Uterus (tissue), 4 donors: ENCODE data around the gene PLEKHG2. TPM values are rescaled to one million over a fixed set of nuclear protein-coding genes. Genes with fewer than 3 reads are reported as not detected.
"Not testable (repeated sequence)": the region's sequence is repeated elsewhere in the genome, so short reads cannot be mapped to it uniquely, and the experiment has no call there.

Experiments
- DNase-seq, 2 donors: peaks; one replicate each; pipeline ENCODE4 v3.0.0-alpha.2; 2019 to 2020
- H3K27ac ChIP-seq, 2 donors: fragments of 200-600 bp; sonication (generic); 1 replicate in 1 of 2; 2 replicates in 1 of 2; pipeline ENCODE4 v1.5.1; 2016 to 2018
- H3K27me3 ChIP-seq, 2 donors: fragments of 200-600 bp; sonication (generic); one replicate each; pipeline ENCODE4 v1.5.1; 2018 to 2019; ENCODE audit warnings: control low read depth in 1 of 2
- H3K36me3 ChIP-seq, 2 donors: fragments of 200-600 bp; sonication (generic); one replicate each; pipeline ENCODE4 v1.5.1; 2019; ENCODE audit warnings: control low read depth in 1 of 2
- H3K4me1 ChIP-seq, 2 donors: fragments of 200-600 bp; sonication (generic); one replicate each; pipeline ENCODE4 v1.5.1; 2018 to 2019; ENCODE audit warnings: control low read depth in 1 of 2
- H3K4me3 ChIP-seq, 2 donors: fragments of 200-600 bp; sonication (generic); 1 replicate in 1 of 2; 2 replicates in 1 of 2; pipeline ENCODE4 v1.5.1; 2018 to 2019; ENCODE audit warnings: mild to moderate bottlenecking in 1 of 2
- H3K9me3 ChIP-seq, 2 donors: fragments of 200-600 bp; sonication (generic); one replicate each; pipeline ENCODE4 v1.5.1; 2019; ENCODE audit warnings: control low read depth in 1 of 2
- POLR2A ChIP-seq, 2 donors: fragments of 450-650 bp; IDR thresholded peaks; one replicate each; pipeline ENCODE4 v1.6.1; 2016; ENCODE audit warnings: antibody characterized with exemption in 2 of 2, mild to moderate bottlenecking in 1 of 2, moderate library complexity in 1 of 2
- intact Hi-C: fragments of 100-400 bp; cut with DNase I; formaldehyde crosslinking; loops from one replicate; pipeline ENCODE4 v1.15.1; 2023; ENCODE audit warnings: low total_unique reads
- total RNA-seq, 4 donors: library from RNA; depleted of rRNA in 3 of 4; stranded (reverse); fragments of >200 nt in 3 of 4; gene quantifications; one replicate each; pipeline versions ENCODE4 v1.1.0 to v1.2.4, GENCODE V29; 2014 to 2023
- TF ChIP-seq, protein P1 (sequence below), 4 experiments: fragments of 200-600 bp in 2 of 4; fragments of 450-650 bp in 2 of 4; sonication (generic) in 2 of 4; IDR thresholded peaks; one replicate each; pipeline ENCODE4 v1.5.1; 2016 to 2019; ENCODE audit warnings: antibody characterized with exemption in 4 of 4, mild to moderate bottlenecking in 2 of 4, moderate library complexity in 1 of 4
- donor health status: DM: yes; HTN: yes; CAD: no.

Gene PLEKHG2
- total RNA-seq, 4 donors from 2014 or later, result 5.1 to 120 (median 21.6) TPM

DNA sequence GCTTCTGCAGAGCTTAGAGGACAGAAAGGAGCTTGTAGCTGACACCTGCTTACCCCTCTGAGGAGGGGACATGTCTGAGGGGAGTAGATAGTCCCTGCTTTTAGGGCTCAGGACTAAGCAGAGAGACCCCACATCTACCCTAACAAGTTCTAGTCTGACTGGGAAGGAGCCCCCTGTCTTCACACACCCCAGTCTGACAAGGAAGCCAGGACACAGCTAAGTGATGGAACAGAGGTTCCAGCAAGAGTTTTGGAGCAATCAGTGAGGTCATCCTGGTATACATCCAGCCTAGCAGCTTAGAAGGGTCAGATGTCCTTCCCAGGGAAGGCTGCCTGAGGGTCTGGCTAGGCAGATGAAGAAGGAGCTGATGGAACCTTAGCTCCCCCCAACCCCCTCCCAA lies 36.5 kb upstream of the PLEKHG2 start:
- Histone ChIP-seq H3K9me3 (no peaks in the 10 kb centered on the region), H3K4me1 (peaks cover 3 to 17% of the 10 kb centered on the region in 2 donors), H3K36me3 (no peaks in the 10 kb centered on the region), H3K27ac (no peak overlapping the region), H3K27me3 (no peaks in the 10 kb centered on the region), H3K4me3 (no peak overlapping the region)
- intact Hi-C loops, result no loop called here
- TF ChIP-seq POLR2A (IDR thresholded peaks at IDR 0.05), result no peak
- no peak for DNase-seq

DNA sequence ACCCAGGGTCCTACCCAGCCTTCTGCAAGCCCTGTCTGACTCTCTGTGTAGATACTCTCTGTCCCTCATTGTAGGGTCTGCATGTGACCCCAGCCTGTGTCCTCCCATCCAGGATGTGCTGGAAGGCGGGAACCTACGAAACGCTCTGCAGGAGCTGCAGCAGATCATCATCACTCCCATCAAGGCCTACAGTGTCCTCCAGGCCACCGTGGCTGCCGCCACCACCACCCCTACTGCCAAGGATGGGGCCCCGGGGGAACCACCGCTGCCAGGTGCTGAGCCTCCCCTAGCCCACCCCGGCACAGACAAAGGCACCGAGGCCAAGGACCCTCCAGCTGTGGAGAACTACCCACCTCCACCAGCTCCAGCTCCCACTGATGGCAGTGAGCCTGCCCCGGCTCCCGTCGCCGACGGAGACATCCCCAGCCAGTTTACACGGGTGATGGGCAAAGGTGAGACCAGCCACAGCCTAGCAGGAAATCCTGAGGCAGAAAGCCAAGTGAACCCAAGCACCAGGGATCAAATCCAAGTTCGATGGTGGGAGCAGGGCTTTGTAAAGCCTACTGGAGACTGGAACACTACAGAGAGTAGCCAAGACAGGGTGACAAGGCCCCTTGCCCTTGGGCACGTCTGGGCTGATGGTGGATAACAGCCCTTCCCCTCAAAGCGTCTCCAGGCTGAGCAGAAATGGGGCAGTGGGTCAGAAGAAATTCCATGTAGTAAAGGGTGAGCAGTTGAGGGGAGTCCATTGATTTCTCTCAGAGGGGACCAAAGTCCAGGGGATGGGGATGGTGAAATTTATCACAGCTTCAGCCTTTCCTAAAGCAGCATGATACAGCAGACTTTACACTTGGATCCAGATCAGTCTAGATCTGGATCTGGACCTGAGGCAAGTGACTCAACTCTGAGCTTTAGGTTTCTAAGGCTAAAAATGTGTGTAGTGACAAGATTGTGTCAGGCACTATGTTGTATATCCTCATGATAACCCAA lies 34.8 kb upstream of the PLEKHG2 start:
- no peak for DNase-seq
- Histone ChIP-seq H3K4me1 (peaks cover 2 to 10% of the 10 kb centered on the region in 2 donors), H3K27me3 (no peaks in the 10 kb centered on the region), H3K27ac (no peak overlapping the region), H3K36me3 (no peaks in the 10 kb centered on the region), H3K9me3 (no peaks in the 10 kb centered on the region), H3K4me3 (no peak overlapping the region)
- intact Hi-C loops, result no loop called here
- TF ChIP-seq, protein P1, sequence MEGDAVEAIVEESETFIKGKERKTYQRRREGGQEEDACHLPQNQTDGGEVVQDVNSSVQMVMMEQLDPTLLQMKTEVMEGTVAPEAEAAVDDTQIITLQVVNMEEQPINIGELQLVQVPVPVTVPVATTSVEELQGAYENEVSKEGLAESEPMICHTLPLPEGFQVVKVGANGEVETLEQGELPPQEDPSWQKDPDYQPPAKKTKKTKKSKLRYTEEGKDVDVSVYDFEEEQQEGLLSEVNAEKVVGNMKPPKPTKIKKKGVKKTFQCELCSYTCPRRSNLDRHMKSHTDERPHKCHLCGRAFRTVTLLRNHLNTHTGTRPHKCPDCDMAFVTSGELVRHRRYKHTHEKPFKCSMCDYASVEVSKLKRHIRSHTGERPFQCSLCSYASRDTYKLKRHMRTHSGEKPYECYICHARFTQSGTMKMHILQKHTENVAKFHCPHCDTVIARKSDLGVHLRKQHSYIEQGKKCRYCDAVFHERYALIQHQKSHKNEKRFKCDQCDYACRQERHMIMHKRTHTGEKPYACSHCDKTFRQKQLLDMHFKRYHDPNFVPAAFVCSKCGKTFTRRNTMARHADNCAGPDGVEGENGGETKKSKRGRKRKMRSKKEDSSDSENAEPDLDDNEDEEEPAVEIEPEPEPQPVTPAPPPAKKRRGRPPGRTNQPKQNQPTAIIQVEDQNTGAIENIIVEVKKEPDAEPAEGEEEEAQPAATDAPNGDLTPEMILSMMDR (IDR thresholded peaks at IDR 0.05), result no peak
- no peak for TF ChIP-seq POLR2A (IDR thresholded peaks at IDR 0.05)

DNA sequence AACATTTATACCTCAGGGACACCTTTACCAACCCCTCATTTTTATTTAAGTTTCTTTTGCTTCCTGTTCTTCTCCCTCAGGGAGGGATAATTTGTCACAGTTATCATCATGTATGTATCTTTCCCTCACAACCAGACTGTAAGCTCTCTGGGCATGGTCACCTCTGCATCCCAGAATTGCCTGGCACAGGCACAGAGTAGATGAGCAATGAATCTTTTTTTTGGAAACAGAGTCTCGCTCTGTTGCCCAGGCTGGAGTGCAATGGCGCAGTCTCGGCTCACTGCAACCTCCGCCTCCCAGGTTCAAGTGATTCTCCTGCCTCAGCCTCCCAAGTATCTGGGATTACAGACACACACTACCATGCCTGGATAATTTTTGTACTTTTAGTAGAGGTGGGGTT lies 33.1 kb upstream of the PLEKHG2 start:
- H3K4me1 ChIP-seq, H3K4me3 ChIP-seq, intact Hi-C loops, H3K27me3 ChIP-seq, H3K27ac ChIP-seq, H3K9me3 ChIP-seq, H3K36me3 ChIP-seq, DNase-seq: not testable (repeated sequence)

DNA sequence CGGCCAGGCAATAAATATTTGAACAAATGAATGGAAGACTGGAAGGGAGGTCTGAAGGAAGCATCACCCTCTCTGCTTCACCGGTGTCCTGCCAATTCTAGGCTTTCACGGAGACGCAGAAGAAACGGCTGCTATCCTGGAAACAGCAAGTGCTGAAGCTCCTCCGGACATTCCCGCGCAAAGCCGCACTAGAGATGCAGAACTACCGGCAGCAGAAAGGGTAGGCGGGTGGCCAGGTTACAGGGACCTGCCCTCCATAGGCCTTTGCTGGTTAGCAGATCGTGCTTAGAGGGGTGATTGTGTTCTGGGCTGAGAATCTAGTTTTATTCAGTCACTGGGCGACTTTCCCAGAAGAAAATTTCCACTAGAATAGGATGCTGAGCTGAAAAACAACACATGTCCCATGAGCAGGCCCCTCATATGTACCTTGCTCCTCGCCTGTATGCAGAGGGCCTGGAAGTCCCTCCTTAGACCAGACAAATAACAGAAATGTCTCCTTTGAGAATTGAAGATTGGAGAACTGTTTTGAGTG lies 32.5 kb upstream of the PLEKHG2 start:
- H3K36me3 ChIP-seq, result no peaks in the 10 kb centered on the region
- H3K4me1 ChIP-seq, result no peaks in the 10 kb centered on the region
- intact Hi-C loops, result no loop called here
- H3K9me3 ChIP-seq, result no peaks in the 10 kb centered on the region
- H3K27ac ChIP-seq, result no peak overlapping the region
- TF ChIP-seq, protein P1 (IDR thresholded peaks at IDR 0.05), result no peak
- no peak for TF ChIP-seq POLR2A (IDR thresholded peaks at IDR 0.05)
- no peak for DNase-seq
- H3K27me3 ChIP-seq, result no peaks in the 10 kb centered on the region
- H3K4me3 ChIP-seq, result no peak overlapping the region

DNA sequence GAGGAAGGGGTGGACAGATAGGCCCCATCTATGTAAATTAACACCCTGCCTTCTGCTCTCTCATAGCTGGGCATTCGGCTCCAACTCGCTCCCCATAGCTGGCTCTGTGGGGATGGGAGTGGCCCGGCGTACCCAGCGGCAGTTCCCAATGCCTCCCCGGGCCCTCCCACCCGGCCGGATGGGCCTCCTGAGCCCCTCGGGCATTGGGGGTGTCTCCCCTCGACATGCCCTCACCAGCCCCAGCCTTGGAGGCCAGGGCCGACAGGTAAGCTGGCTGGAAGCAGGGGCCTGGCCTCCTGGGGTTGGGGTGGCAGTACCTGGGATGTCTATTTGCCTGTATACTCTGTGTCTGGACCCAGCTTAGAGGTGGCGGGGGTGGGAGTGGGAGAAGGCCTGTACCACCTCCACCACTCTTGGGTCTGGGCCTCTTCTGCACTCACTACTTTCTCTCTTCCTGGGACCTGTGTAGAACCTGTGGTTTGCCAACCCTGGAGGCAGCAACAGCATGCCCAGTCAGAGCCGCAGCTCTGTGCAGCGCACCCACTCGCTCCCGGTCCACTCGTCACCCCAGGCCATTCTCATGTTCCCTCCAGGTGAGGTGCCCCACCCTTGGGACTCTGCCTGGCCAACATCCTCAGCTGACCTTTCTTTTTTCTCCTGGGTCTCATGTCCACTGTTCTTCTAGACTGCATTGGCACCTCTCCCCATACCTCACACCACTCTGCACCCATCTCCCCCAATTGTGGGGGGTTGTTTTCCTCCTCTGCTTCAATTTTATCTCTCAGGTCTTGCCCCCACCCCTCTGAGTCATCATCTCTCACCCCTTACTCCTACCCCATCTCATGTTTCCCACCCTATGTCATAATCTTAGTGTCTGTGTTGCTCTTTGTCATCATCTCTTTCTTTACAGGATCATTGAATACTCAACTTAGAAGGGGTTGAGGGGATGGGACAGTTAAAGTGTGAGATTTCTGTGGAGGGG lies 31.7 kb upstream of the PLEKHG2 start:
- Histone ChIP-seq H3K4me3 (no peak overlapping the region), H3K27me3 (no peaks in the 10 kb centered on the region), H3K9me3 (no peaks in the 10 kb centered on the region), H3K36me3 (no peaks in the 10 kb centered on the region), H3K27ac (no peak overlapping the region), H3K4me1 (no peaks in the 10 kb centered on the region)
- TF ChIP-seq POLR2A (IDR thresholded peaks at IDR 0.05), result no peak
- TF ChIP-seq, protein P1 (IDR thresholded peaks at IDR 0.05), result no peak
- intact Hi-C loops, result no loop called here
- DNase-seq, result no peak
